T-helper 2 cell treated with Interferon-gamma antibody and Interleukin-4, amounts not matched to agents 100 ng/mL and 5 ng/mL, for 36 hours (primary cell): ENCODE measurements around the gene ATG5. TPM values are rescaled to one million over a fixed set of nuclear protein-coding genes. Genes with fewer than 3 reads are reported as not detected.
"Not testable (repeated sequence)": the region's sequence is repeated elsewhere in the genome, so short reads cannot be mapped to it uniquely, and the experiment has no call there.

Experiments
- intact Hi-C: fragments of 100-400 bp; cut with micrococcal nuclease; formaldehyde crosslinking; loops from one replicate; pipeline ENCODE4 v1.15.1; 2023
- total RNA-seq: library from RNA; stranded (reverse); gene quantifications from 2 replicates; pipeline ENCODE4 v1.2.3, GENCODE V29; 2022

Gene ATG5
- total RNA-seq, 1 donor from 2014 or later = 32.9 TPM

GRCh38 chr6:106161311-106161874 is 164.2 kb downstream of the ATG5 start:
- intact Hi-C loops = loop anchor here (10.0 kb wide), 1 partner anchor 363 kb away; no protein-coding TSS in a partner anchor

GRCh38 chr6:106160189-106160588 is 165.4 kb downstream of the ATG5 start:
- intact Hi-C loops = loop anchor here (10.0 kb wide), 1 partner anchor 365 kb away; no protein-coding TSS in a partner anchor

GRCh38 chr6:106159531-106159940 is 166.0 kb downstream of the ATG5 start:
- intact Hi-C loops = no loop called here

- intact Hi-C loops = no loop called here
These were observed 166.7 kb downstream of the ATG5 start for GRCh38 chr6:106158816-106159215.

GRCh38 chr6:106156863-106157262 is 168.7 kb downstream of the ATG5 start:
- intact Hi-C loops = no loop called here

- intact Hi-C loops = no loop called here
These were observed 169.1 kb downstream of the ATG5 start for GRCh38 chr6:106156413-106156812.

GRCh38 chr6:106155219-106155830 is 170.2 kb downstream of the ATG5 start:
- intact Hi-C loops = no loop called here

- intact Hi-C loops = no loop called here
These were observed 171.2 kb downstream of the ATG5 start for GRCh38 chr6:106154326-106154725.

GRCh38 chr6:106152952-106153351 is 172.6 kb downstream of the ATG5 start:
- intact Hi-C loops = no loop called here

- intact Hi-C loops = not testable (repeated sequence)
These were observed 173.1 kb downstream of the ATG5 start for GRCh38 chr6:106152476-106152875.

GRCh38 chr6:106149472-106150069 is 176.0 kb downstream of the ATG5 start:
- intact Hi-C loops = loop anchor here (1.0 kb wide), 1 partner anchor 15 kb away; no protein-coding TSS in a partner anchor

GRCh38 chr6:106147476-106147875 is 178.1 kb downstream of the ATG5 start:
- intact Hi-C loops = no loop called here

GRCh38 chr6:106146852-106147351 is 178.7 kb downstream of the ATG5 start:
- intact Hi-C loops = no loop called here

- intact Hi-C loops = no loop called here
These were observed 179.8 kb downstream of the ATG5 start for GRCh38 chr6:106145741-106146227.

- intact Hi-C loops = no loop called here
These were observed 180.4 kb downstream of the ATG5 start for GRCh38 chr6:106145144-106145543.

- intact Hi-C loops = no loop called here
These were observed 181.9 kb downstream of the ATG5 start for GRCh38 chr6:106143665-106144064.

GRCh38 chr6:106142876-106143431 is 182.6 kb downstream of the ATG5 start:
- intact Hi-C loops = no loop called here

GRCh38 chr6:106141441-106142237 is 183.9 kb downstream of the ATG5 start:
- intact Hi-C loops = loop anchor here (1.0 kb wide), 3 partner anchors 23 to 43 kb away; no protein-coding TSS in a partner anchor

GRCh38 chr6:106138151-106138550 is 187.4 kb downstream of the ATG5 start:
- intact Hi-C loops = no loop called here

- intact Hi-C loops = no loop called here
These were observed 188.7 kb downstream of the ATG5 start for GRCh38 chr6:106136845-106137244.

- intact Hi-C loops = no loop called here
These were observed 189.5 kb downstream of the ATG5 start for GRCh38 chr6:106135911-106136571.
